SKM-1 (cell line): ENCODE results near the gene KCTD4.
"Not testable (repeated sequence)": the region's sequence is repeated elsewhere in the genome, so short reads cannot be mapped to it uniquely, and the experiment has no call there.

Experiments
- DNase-seq: peaks from one replicate; lab custom pipeline; 2025; ENCODE audit not compliant: unreplicated experiment; lab: John Stamatoyannopoulos, UW

Gene KCTD4

DNA sequence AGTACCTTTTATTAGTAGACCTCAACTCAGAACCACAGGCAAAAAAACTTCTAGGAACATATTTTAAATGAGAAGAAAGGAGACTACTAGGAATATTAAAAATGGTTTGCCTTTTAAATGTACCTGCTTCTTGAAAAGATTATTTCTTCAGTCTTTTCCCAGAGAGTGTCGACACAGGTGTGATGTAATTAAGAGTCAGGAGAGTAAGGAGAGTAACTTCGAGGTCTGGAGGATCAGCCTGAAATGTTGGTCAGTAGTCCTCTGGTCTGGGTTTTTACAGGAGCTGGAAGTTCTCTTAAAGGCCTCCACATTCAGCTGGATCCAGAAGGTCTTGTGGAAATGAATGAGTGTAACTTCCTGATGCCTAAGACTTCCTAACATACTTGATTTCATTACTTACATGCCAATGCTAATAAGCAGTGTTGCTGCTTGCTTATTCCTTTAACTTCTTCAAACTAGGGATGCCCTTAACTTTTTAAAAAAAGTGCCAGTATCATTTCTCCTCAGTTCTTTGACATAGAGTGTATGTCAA is at the start of gene KCTD4:
Gene KCTD4 (minus strand): TSS at position 345 of the 532 bp plus-strand sequence. CDS start 6,478 bp downstream, outside the sequence.
- no peak for DNase-seq

DNA sequence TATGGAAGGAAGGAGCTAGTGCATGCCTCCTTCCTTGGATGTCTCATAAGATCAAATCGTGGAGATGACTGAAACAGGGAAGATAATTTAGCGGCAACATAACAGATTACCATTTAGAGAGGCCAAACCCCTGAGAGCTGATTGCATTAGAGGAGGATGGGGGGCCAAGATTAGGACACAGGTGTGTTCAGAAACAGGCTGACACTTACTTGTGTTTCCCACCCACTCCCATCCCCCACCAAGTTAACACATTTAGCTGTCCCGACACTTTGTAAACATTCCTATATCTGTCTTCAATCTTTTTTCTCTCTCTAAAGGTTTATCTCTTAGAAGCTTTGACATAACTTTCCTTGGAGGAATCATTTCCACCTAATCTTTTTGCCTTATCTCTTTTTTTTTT is 48.8 kb upstream of the KCTD4 start:
- no peak for DNase-seq

DNA sequence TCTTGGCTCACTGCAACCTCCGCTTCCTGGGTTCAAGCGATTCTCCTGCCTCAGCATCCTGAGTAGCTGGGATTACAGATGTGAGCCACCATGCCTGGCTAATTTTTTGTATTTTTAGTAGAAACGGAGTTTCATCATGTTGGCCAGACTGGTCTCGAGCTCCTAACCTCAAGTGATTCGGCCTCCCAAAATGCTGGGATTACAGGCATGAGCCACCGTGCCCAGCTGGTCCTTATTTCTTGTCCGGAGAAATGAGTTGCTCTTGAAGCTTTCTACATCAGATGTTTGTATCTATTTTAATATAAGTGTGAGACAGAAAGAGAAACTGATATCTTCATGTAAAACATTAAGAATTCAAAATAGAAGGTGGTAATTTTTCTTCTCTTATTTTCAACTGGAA is 43.9 kb upstream of the KCTD4 start:
- DNase-seq: not testable (repeated sequence)

DNA sequence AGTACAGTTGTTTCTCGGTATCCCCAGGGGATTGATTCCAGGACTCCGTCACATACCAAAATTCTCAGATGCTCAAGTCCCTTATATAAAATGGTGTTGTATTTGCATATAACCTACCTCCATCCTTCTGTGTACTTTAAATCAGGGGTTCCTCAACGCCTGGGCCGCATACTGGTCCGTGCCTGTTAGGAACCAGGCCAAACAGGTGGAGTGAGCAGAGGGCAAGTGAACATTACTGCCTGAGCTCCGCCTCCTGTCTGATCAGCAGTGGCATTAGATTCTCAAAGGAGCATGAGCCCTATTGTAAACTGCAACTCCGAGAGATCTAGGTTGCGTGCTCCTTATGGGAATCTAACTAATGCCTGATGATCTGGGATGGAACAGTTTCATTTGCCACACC is 42.2 kb upstream of the KCTD4 start:
- DNase-seq: no peak

DNA sequence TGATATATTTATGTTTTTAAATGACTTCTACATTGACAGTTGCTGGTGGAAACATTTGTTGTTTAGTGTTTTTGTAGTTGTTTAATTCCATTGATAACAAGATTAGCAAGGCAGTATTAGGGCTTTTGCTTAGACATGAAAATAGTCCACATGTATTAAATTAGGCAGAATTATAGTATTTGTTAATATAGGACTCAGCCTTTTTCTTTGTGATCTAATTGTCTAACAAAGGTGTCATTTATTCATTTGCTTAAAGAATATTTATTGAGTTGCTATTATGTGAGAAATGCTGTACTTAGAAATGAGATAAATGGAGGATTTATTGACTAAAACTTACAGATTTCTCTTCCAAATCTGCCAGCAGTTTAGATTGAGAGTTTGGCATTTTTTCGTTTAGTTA is 41.7 kb upstream of the KCTD4 start:
- DNase-seq: no peak

DNA sequence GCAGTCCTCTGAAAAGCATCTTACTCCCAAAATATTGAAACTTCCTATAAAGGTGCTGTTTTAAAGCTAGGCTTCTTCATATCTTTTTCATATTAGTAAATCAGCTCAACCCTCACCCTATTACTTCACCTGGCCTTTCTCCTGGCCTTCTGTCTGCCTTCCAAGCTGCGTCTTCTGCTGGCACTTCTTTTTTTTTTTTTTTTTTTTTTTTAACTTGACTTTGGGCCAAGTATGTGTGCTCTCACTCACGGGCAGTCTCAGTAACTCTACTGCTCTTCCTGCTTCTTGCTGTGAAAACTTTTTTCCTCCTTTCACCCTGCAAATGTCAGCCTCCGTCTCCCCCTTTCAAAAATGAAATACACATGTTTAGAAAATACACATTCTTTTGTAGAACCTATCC is 41.2 kb upstream of the KCTD4 start:
- no peak for DNase-seq

DNA sequence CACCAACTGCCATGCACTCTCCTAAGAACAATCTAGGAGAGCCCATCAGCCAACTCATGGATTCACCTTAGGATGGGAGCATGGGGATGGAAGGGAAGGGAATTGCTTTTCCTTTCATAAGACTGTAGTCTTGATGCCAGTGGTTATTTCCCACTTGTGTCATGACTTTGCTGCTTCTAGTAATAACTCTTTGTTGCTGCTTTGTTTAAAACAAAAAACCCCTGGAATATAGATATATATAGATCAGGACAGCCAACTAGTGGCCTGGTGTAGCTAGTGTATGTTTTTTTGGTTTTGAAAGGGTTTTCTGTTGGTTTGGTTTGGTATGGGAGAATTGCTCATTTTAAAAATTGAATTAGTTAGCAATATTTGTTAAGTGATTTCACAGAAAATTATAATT is 39.3 kb upstream of the KCTD4 start:
- DNase-seq: no peak

DNA sequence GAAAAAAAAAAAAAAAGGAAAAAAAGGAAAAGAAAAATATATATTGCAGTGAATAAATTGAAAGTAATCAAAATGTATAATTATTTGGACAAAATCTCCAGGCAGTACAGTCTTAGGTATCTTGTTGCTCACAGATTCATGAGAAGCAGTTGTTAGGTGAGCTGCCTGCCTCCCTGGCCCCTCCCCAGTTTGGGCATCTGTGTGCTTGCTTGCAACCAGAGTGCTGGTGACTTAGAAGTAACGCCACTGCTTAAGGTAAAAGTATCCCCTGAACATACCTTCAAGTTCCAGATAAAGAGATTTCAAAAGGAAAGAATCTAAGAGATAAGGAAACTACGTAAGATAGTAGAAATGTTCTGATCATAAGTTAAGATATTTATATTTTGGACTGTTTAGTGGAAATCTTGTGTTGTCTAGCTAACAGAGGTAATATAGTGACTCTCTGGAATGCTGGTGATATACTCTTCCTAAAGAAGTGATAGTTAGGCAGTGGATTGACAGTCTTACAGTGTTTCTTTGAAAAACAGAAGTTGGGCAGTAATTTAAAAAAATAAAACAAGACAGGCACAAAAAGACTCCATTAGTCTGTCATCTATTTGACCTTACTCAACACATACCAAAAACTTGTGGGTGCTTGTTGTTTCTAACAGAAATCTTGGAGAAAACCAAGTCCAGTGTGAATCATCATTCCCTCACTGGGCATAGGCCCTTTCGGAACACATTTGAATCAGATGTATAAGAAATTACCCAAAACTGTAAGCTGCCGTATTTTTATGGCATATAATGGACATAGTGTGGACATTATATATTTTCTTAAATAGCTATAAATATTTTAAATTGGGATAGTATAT is 38.3 kb upstream of the KCTD4 start:
- DNase-seq: no peak

DNA sequence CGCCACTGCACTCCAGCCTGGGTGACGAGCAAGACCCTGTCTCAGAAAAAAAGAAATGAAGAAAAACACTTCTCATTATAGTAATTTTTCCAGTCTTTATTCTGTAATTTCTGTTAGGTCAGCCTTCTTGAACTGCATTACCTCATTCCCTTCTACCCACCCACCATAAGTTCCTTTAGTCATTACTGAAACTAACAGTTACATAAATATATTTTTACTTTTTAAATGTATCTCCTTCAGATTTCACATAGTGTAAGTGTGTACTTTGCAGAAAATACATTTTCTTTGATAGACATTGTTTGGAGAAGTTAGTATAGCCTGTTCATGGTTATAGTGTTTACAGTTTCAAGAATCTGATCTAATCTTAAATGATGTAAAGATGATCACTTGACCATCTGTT is 31.7 kb upstream of the KCTD4 start:
- DNase-seq: no peak

DNA sequence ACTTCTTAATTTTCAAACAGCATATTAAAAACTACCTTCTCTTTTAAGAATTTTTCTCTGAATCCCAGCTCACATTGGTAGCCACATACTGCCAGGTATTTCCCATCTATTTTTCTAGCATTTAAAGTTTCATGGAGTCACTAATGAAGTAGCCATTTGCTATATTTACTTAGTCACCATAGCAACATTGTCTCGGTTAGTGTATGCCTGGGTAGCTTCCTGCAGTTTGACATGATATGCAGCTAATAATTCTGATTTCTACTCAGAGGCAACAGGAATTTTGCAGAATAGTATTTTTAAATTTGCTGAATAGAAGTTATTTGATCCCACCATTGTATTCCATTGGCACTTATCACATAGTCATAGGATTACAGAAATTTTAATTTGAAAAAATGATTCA is 30.9 kb upstream of the KCTD4 start:
- DNase-seq: no peak

DNA sequence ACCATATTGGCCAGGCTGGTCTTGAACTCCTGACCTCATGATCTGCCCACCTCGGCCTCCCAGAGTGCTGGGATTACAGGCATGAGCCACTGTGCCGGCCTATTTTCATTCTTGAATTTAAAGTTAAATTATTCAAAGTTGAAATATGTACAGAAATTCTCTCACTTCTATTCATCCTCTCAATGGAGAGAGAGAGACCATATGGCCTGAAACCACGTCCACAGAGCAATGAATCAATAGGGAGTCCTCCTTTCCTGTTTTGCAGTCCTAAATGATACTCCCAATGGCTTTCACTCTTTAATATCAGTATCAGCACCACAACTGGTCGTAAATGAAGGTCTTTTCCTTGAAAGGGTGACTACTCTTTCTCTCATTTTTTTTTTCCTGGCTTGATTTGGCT is 30.5 kb upstream of the KCTD4 start:
- no peak for DNase-seq

DNA sequence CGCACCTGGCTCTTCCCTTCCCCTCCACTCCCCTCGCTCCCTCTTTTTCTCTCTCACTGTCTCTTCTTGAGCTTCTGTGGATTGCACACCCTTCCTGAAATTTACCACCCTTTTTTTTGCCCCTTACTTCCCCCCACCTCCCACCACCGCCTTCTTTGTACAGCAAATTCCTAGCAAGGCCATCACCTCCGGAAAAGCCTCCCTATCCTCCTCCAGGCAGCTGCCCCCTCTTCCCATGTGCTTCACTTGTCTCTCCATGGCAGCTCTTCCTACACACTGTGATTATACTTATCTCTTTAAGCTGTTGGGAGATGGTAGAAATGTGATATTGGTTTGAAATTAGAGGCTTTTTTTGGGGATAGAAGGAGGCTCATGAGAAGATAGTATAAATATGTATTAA is 28.3 kb upstream of the KCTD4 start:
- DNase-seq: no peak

DNA sequence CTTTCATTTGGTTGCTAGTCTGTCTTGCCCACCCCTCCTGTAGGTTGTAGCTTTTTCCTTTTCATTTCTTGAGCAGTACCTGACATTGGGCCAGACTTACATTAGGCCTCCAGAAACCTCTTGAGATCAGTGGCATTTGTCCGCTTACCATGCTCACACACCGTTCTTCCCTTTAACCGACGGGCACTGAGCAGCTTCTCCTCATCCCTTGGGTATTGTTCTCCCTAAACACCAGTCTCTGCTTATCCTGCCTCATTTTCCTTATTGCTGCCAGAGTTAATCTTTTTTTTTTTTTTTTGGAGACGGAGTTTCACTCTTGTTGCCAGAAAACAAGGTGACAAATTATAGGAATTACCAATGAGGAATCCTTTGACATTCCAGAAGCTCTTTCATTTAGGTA is 27.2 kb upstream of the KCTD4 start:
- DNase-seq: no peak

DNA sequence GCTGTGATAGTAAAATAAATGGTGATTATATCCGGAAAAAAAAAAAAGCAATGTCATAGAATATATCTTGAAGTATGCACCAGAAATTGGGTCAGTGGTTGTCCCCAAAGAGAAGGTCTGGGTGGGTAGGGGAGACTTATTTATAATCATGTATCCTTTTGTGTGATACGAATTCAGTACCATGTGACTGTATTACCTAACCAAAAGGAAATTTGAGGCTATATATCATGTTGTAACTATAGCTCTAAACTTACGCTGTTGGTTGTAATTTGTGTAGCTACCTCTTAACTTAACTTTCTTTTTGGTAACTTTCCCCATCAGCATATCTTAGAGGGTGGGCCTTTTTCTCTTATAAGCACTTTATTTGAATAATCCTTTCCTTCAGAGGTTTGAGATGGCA is 25.2 kb upstream of the KCTD4 start:
- no peak for DNase-seq

DNA sequence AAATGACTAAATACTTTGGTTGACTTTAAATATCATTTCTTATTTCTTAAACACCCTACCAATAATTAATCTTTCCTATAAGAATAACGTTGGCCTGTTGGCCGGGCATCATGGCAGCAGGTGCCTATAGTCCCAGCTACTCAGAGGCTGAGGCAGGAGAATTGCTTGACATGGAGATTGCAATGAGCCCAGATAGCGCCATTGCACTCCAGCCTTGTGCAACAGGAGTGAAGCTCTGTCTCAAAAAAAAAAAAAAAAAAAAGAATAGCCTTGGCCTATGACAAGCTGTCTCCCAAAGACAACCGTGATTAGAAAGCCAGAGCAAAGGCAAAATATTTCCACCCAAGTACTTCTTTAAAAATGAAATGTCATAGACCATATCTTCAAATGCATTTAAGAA is 24.5 kb upstream of the KCTD4 start:
- DNase-seq: no peak

DNA sequence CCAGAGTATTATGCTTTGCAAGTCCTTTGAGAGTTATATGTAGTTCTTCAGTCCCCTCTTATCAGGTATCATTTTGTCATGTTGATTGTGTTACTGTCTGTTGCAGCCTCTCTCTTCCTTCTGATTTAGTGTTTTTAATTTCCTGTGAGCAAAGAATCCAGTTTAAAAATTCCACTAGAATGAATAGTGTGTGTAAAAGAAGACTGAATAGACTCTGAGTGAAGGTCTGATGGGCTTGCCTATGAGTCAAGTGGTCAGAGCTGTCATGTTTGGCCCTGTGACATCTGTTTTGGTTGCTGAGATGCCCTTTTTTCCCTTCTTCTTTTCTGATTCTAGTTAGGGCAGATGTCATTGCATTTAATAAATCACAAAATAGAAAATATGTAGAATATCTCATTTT is 23.3 kb upstream of the KCTD4 start:
- DNase-seq: no peak

DNA sequence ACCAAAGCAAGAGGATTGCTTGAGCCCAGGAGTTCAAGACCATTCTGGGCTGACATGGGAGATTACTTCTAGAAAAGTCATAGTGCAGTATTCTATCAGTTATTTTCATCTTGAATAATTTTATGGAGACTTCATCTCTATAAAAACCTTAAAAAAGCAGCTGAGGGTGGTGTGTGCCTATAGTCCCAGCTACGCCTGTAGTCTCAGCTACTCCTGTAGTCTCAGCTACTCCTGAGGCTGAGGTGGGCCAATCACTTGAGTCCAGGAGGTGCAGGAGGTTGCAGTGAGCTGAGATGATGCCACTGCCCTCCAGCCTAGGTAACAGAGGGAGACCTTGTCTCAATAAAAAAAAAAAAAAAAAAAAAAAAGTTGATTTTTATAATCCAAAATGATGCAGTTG is 22.1 kb upstream of the KCTD4 start:
- DNase-seq: no peak

DNA sequence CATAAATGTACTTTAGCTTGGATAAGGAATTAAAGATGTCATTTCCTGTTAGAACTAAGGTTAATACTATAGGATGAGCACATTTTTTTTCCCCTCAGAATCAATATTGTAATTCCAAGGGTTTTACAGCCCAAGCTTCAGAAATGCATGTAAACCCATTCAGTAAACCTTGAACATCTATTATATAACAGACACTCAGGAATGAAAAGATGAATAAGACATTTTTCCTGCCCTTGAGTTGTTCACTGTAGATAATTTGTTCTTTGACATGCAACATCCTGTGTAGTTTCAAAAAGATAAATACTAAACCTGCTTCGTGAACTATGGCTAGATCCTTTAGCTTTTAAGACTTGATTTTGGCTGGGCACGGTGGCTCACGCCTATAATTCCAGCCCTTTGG is 21.7 kb upstream of the KCTD4 start:
- no peak for DNase-seq

DNA sequence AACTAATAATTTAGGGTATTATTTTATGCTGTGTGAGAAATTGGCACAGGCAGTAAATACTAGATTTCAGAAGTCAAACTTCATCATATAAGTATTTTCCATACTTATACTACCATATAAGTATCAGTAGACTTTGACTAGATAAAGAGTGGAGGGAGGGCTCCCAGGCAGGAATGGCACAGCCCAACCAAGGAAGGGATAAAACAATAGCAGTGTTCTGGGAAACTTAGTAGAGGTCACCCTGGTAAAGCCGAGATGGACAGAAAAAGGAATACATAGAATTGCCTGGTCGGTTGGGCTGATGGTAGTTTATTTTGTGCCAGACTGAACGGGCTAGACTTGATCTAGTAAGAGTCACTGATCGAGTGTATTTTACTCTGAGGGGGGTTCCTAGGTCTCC is 19.6 kb upstream of the KCTD4 start:
- no peak for DNase-seq

DNA sequence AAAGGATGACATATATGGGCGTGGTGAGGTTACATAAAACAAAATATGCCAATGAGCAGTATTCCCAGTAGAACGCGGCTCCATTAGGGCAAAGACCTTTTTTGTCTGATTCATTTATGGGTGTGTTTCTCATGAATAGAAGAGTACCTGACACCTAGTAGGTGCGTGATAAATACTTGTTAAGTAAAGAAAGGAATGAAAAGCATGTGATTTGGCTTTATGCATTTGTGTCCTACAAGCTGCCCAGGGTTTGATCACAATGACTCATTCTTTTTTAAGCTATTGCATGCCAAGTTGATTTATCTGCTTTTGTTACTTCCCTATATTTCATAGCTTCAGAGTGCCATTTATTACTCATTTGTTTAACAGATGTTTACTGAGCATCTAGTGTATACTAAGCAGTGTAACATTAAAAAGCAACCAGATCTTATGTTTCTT is 19.1 kb upstream of the KCTD4 start:
- no peak for DNase-seq

DNA sequence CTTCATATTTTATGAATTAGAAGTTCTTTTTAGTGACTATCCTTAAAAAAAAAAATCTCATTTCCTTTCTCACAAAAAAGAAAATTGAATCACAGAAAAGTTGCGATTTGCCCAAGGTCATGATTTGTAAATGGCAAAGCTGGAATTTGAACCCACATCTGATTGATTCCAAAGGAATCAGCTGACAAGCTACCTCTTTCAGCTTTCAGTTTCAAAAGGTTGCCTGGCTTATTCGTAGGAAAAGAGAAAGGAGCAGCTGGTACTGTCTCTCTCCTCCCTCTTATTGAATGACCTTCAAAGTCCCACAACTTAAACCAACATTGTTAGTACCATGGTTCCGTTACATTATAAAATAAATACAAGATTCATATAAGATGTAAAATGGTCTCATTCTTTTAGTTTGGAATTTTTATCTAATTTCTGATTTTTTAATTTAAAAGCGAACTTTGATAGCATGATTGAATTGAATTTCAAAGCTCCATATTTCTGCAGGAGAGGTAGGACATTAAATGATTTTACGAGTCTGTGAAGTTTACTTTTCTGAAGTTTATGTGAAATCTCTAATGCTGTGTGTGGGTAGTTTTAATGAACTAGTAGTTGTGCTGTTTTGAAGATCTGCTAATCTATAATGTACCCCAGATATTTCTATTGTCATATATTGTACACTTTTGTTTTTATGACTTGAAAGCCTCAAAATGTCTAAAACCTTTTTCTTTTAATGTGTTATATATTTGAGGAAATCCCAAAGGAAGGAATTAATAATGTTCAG is 18.5 kb upstream of the KCTD4 start:
- no peak for DNase-seq

DNA sequence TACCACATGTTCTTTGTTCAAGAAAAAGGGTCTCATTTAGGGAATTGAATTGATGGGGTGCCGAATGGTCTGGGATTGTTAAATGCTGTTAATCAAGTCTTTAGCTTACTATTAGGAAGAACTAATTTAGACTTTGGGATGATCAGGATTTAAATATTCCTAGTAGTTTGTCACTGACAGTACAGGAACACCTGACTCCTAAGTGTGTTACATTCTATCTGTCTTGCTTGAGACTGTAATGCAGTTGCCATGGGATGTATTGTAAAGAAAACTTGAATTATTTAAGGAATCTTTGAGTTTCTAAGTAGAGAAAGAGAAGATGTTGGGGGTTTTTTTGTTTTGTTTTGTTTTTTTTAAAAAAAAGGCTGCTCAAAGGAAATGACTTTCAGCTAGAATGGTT is 17.8 kb upstream of the KCTD4 start:
- DNase-seq: no peak
